Measurements from ENCODE around the gene RAD51AP1. TPM values are rescaled to one million over a fixed set of nuclear protein-coding genes. Genes with fewer than 3 reads are reported as not detected.

Gene RAD51AP1
- polyA plus RNA-seq, 1 donor from 2014 or later, result 6.6 TPM

DNA sequence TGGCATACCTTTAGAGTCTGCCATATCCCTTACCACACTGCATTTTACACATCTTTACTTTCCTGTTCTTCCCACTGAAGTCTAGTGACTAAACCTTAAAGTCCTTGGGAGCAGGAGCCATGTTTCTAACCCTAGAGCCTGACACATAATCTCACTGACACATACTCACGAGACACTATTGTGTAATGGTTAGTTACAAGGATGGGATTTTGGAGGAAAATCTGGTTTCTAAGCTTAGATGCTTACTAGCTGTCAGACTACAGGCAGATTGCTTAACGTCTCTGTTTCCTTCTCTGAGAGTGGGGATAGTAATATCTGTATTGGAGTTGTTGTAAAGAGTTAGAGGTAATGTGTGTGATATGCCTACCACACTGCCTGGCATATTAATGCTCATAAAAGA lies 17.1 kb downstream of the RAD51AP1 start:
- TF ChIP-seq EP300 (conservative IDR thresholded peaks at IDR 0.05; ENCODE audit: poor library complexity, severe bottlenecking) (no peak), TAF1 (IDR thresholded peaks at IDR 0.05; ENCODE audit: low read depth) (no peak), RAD21 (conservative IDR thresholded peaks at IDR 0.05) (no peak), MXI1 (conservative IDR thresholded peaks at IDR 0.05; ENCODE audit: poor library complexity, severe bottlenecking) (no peak), SMC3 (conservative IDR thresholded peaks at IDR 0.05; ENCODE audit: poor library complexity) (no peak), EZH2 (IDR thresholded peaks at IDR 0.05; ENCODE audit: borderline replicate concordance, insufficient read depth, low read length, poor library complexity, severe bottlenecking) (no peak), POLR2AphosphoS5 (IDR thresholded peaks at IDR 0.05) (no peak)
- TF ChIP-seq, protein P1, sequence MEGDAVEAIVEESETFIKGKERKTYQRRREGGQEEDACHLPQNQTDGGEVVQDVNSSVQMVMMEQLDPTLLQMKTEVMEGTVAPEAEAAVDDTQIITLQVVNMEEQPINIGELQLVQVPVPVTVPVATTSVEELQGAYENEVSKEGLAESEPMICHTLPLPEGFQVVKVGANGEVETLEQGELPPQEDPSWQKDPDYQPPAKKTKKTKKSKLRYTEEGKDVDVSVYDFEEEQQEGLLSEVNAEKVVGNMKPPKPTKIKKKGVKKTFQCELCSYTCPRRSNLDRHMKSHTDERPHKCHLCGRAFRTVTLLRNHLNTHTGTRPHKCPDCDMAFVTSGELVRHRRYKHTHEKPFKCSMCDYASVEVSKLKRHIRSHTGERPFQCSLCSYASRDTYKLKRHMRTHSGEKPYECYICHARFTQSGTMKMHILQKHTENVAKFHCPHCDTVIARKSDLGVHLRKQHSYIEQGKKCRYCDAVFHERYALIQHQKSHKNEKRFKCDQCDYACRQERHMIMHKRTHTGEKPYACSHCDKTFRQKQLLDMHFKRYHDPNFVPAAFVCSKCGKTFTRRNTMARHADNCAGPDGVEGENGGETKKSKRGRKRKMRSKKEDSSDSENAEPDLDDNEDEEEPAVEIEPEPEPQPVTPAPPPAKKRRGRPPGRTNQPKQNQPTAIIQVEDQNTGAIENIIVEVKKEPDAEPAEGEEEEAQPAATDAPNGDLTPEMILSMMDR (IDR thresholded peaks at IDR 0.05; ENCODE audit: poor library complexity, severe bottlenecking), result no peak
- TF ChIP-seq, protein P2, sequence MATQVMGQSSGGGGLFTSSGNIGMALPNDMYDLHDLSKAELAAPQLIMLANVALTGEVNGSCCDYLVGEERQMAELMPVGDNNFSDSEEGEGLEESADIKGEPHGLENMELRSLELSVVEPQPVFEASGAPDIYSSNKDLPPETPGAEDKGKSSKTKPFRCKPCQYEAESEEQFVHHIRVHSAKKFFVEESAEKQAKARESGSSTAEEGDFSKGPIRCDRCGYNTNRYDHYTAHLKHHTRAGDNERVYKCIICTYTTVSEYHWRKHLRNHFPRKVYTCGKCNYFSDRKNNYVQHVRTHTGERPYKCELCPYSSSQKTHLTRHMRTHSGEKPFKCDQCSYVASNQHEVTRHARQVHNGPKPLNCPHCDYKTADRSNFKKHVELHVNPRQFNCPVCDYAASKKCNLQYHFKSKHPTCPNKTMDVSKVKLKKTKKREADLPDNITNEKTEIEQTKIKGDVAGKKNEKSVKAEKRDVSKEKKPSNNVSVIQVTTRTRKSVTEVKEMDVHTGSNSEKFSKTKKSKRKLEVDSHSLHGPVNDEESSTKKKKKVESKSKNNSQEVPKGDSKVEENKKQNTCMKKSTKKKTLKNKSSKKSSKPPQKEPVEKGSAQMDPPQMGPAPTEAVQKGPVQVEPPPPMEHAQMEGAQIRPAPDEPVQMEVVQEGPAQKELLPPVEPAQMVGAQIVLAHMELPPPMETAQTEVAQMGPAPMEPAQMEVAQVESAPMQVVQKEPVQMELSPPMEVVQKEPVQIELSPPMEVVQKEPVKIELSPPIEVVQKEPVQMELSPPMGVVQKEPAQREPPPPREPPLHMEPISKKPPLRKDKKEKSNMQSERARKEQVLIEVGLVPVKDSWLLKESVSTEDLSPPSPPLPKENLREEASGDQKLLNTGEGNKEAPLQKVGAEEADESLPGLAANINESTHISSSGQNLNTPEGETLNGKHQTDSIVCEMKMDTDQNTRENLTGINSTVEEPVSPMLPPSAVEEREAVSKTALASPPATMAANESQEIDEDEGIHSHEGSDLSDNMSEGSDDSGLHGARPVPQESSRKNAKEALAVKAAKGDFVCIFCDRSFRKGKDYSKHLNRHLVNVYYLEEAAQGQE (IDR thresholded peaks at IDR 0.05; ENCODE audit: borderline replicate concordance), result no peak
- H4K20me1 ChIP-seq (ENCODE audit: insufficient read depth), result no peaks in the 10 kb centered on the region
- no peaks in the 10 kb centered on the region for H3K79me2 ChIP-seq (replicated peaks; ENCODE audit: insufficient read depth, low read length)
- H3K4me3 ChIP-seq (ENCODE audit: low read length), result no peak overlapping the region
- no peaks in the 10 kb centered on the region for H3K36me3 ChIP-seq (ENCODE audit: insufficient read depth, low read length)
- H3K9me2 ChIP-seq (ENCODE audit: insufficient read depth, low read length), result no peaks in the 10 kb centered on the region
- H3K9ac ChIP-seq (ENCODE audit: low read length), result no peak overlapping the region
- no peaks in the 10 kb centered on the region for H3K9me3 ChIP-seq (ENCODE audit: low read length)
- no peaks in the 10 kb centered on the region for H3F3A ChIP-seq (ENCODE audit: insufficient read depth, low read length, poor library complexity, severe bottlenecking)
- H3K4me2 ChIP-seq (ENCODE audit: low read length), result no peak overlapping the region
- no peak overlapping the region for H3K27ac ChIP-seq (ENCODE audit: low read length)
- H2AFZ ChIP-seq (ENCODE audit: low read depth, low read length), result no peak overlapping the region
- H3K27me3 ChIP-seq (ENCODE audit: insufficient read depth, low read depth, low read length), result no peaks in the 10 kb centered on the region

DNA sequence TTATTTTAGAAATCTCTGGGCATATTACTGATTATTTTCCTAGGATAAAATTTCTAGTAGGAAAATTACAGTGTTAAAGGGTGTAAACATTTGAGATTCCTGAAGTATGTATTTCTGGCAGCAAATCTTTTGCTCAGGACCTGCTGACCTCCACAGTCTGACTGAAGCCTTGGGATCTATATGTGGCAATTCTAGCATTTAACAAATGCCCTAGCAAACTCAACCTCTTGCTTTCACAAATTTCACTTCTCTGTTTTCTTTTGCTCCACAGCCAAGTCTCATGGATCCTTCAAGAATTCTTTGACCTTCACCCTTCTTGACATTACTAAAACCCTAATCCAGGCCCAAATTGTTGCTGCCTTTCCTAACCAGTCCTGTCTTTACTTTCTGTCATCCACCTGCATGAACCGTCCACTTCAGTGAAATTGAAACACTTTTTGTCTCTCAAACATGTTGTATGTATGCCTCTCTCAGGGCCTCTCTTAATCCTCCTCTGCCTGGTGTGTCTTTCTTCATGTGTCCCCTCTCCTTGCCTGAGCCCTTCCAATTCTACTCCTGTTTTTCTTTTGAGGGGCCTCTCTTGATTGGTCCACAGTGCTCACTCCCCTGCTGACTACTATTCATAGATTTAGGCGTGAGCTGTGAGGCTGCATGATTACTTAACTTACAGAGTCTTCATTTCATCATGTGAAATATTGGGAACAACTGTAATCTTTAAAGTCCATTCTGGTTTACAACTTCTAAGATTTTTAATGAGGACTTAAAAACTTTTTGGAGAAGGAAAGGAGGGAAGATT lies 18.2 kb downstream of the RAD51AP1 start:
- no peak overlapping the region for H3K4me2 ChIP-seq (ENCODE audit: low read length)
- no peak overlapping the region for H3K27ac ChIP-seq (ENCODE audit: low read length)
- H4K20me1 ChIP-seq (ENCODE audit: insufficient read depth), result no peaks in the 10 kb centered on the region

More for the DNA sequence above, 18.2 kb downstream of the RAD51AP1 start:
- no peaks in the 10 kb centered on the region for H3K36me3 ChIP-seq (ENCODE audit: insufficient read depth, low read length)
- TF ChIP-seq, protein P1 (IDR thresholded peaks at IDR 0.05; ENCODE audit: poor library complexity, severe bottlenecking), result no peak
- TF ChIP-seq TAF1 (IDR thresholded peaks at IDR 0.05; ENCODE audit: low read depth) (no peak), EP300 (conservative IDR thresholded peaks at IDR 0.05; ENCODE audit: poor library complexity, severe bottlenecking) (no peak), RAD21 (conservative IDR thresholded peaks at IDR 0.05) (no peak), MXI1 (conservative IDR thresholded peaks at IDR 0.05; ENCODE audit: poor library complexity, severe bottlenecking) (no peak), EZH2 (IDR thresholded peaks at IDR 0.05; ENCODE audit: borderline replicate concordance, insufficient read depth, low read length, poor library complexity, severe bottlenecking) (no peak), SMC3 (conservative IDR thresholded peaks at IDR 0.05; ENCODE audit: poor library complexity) (no peak), POLR2AphosphoS5 (IDR thresholded peaks at IDR 0.05) (no peak)
- TF ChIP-seq, protein P2 (IDR thresholded peaks at IDR 0.05; ENCODE audit: borderline replicate concordance), result no peak
- no peak overlapping the region for H2AFZ ChIP-seq (ENCODE audit: low read depth, low read length)
- no peaks in the 10 kb centered on the region for H3F3A ChIP-seq (ENCODE audit: insufficient read depth, low read length, poor library complexity, severe bottlenecking)
- H3K79me2 ChIP-seq (replicated peaks; ENCODE audit: insufficient read depth, low read length), result no peaks in the 10 kb centered on the region
- H3K9ac ChIP-seq (ENCODE audit: low read length), result no peak overlapping the region
- H3K4me3 ChIP-seq (ENCODE audit: low read length), result no peak overlapping the region
- H3K9me2 ChIP-seq (ENCODE audit: insufficient read depth, low read length), result no peaks in the 10 kb centered on the region
- H3K27me3 ChIP-seq (ENCODE audit: insufficient read depth, low read depth, low read length), result no peaks in the 10 kb centered on the region
- no peaks in the 10 kb centered on the region for H3K9me3 ChIP-seq (ENCODE audit: low read length)

All from neural cell (in vitro differentiated cells).